ENCODE results near the gene KRT33B.
A peak's percentile ranks its signal among the peaks of the same experiment; 100 is the strongest.

Gene KRT33B

DNA sequence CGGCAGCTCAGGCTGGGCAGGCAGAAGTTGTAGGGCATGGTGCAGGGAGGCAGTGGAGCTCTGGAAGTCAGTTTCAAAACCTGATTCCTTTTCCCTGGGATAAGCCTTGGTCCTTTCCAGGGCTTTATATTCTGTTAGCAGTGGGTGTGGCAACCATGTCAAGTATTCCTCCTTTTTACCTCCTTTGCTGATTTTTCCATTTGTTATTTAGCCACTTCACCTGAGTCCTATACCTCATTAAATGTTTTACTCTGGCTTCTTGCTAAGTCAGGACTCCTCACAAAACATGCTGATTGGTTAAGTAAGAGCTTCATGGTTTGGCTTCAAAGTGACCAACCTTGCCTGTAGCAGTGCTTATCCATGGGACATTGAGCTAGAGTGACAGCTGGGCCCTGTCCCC is at the start of gene KRT33B:
KRT33B (minus strand) TSS at position 101 of the 400 bp plus-strand sequence; CDS start at position 38, 63 bp downstream.
- H3K4me3 ChIP-seq (ENCODE audit: low read depth, low read length): no peak within 1 kb of the TSS
- in situ Hi-C loops (cut with HindIII; ENCODE audit: low sequenced_read_pairs): no loop called here
- TF ChIP-seq CTCF (IDR thresholded peaks at IDR 0.05; ENCODE audit: low read depth, low read length, missing control alignments): no peak
- DNase-seq (ENCODE audit: low read depth): no peak

DNA sequence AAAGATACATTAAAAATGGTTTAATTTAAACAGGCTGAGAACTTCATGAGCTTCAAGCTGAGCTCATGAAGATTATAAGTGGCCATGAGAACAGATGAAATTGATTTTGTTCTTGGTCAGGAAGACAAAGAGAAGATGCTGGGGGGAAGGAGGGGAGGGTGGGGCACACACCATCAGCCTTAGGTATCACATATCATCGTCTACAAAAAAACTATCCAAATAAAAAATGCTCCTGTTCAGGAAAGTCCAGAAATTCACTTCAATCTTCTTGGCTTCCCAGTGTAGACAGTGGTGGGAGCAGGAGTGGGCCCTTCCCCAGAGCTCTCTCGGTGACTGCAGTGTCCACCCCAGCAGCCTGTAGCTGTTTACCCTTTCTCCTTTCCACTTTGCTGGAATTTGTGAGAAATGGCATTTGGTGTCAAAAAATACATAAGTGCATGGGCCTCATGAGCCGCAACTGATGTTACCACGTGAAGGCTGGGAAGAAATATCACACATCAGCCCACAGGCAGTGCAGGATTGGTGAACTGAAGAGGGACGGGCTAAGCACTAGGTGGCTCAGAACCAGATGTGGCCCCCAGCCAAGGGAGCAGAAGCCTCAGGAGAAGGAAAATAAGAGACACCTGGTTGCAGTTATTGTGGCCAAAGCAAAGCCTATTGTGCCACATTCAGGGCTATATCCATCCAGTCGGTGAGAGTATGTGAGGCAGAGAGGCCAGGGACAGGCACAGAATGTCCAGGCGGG is 48.7 kb upstream of the KRT33B start:
- TF ChIP-seq CTCF (IDR thresholded peaks at IDR 0.05; ENCODE audit: low read depth, low read length, missing control alignments): no peak
- no peak overlapping the region for H3K4me3 ChIP-seq (ENCODE audit: low read depth, low read length)
- in situ Hi-C loops (cut with HindIII; ENCODE audit: low sequenced_read_pairs): no loop called here
- DNase-seq (ENCODE audit: low read depth): no peak

GRCh38 chr17:41417576-41418015 is 48.0 kb upstream of the KRT33B start:
- H3K4me3 ChIP-seq (ENCODE audit: low read depth, low read length): no peak overlapping the region
- no peak for DNase-seq (ENCODE audit: low read depth)
- in situ Hi-C loops (cut with HindIII; ENCODE audit: low sequenced_read_pairs): no loop called here
- TF ChIP-seq CTCF (IDR thresholded peaks at IDR 0.05; ENCODE audit: low read depth, low read length, missing control alignments): peak; percentile 25

DNA sequence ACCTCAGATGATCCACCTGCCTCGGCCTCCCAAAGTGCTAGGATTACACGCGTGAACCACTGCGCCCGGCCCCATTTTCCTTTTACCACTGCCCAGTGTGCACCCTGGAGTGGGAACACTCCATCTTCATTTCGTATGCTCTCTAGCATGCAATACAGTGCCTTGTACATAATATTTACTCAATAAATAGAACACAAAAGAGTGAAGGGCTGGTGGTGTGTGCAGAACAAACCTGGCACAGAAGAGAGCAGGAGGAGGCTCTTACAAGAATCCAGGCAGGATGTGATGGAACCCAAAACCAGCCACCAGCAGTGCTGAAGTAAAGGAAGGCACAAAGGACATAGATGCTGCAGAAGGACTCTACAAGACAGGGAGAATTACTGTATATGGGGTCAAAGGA is 47.5 kb upstream of the KRT33B start:
- no peak for DNase-seq (ENCODE audit: low read depth)
- no peak for TF ChIP-seq CTCF (IDR thresholded peaks at IDR 0.05; ENCODE audit: low read depth, low read length, missing control alignments)
- H3K4me3 ChIP-seq (ENCODE audit: low read depth, low read length): no peak overlapping the region
- in situ Hi-C loops (cut with HindIII; ENCODE audit: low sequenced_read_pairs): no loop called here

DNA sequence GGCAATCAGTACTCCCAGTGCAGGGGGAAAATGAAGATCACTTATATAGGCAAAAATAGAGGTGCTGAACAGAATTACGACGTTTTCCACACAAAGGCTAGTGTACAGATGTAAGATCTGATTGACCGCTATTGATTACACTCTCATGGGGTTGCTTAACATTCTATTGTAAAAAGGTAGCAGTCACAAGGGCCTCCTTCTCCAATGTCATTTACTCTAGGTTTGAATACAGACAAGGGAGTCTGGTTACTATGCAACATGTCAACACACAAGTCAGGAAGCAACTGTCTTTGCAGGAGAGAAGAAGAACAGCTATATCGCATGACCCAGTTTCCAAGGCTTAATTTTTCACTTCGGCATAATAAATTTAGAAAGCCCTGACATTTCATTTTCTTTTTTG is 46.9 kb upstream of the KRT33B start:
- TF ChIP-seq CTCF (IDR thresholded peaks at IDR 0.05; ENCODE audit: low read depth, low read length, missing control alignments): no peak
- no peak for DNase-seq (ENCODE audit: low read depth)
- in situ Hi-C loops (cut with HindIII; ENCODE audit: low sequenced_read_pairs): no loop called here
- H3K4me3 ChIP-seq (ENCODE audit: low read depth, low read length): no peak overlapping the region

- no peak overlapping the region for H3K4me3 ChIP-seq (ENCODE audit: low read depth, low read length)
- DNase-seq (ENCODE audit: low read depth): no peak
- in situ Hi-C loops (cut with HindIII; ENCODE audit: low sequenced_read_pairs): no loop called here
- no peak for TF ChIP-seq CTCF (IDR thresholded peaks at IDR 0.05; ENCODE audit: low read depth, low read length, missing control alignments)
These were observed 46.3 kb upstream of the KRT33B start for GRCh38 chr17:41415833-41416335.
